GM21360 (cell line): Measurements from ENCODE around the gene PACRGL.
A peak's percentile ranks its signal among the peaks of the same experiment; 100 is the strongest.

ENCODE experiments used
- ATAC-seq: cut with Tn5 transposase; IDR thresholded peaks from one replicate; pipeline ENCODE4 v1.9.1; 2021; ENCODE audit warnings: mild to moderate bottlenecking, moderate library complexity; ENCODE audit not compliant: unreplicated experiment

PACRGL gene

GRCh38 chr4:20700007-20700761 lies at the start of gene PACRGL:
Gene PACRGL, plus strand, starts transcription at chr4:20700458. Its CDS starts 4,024 bp downstream, at chr4:20704482.
- ATAC-seq = peak; percentile 100

- ATAC-seq = no peak
Observed at GRCh38 chr4:20652226-20652885, 47.9 kb upstream of the PACRGL start.

DNA sequence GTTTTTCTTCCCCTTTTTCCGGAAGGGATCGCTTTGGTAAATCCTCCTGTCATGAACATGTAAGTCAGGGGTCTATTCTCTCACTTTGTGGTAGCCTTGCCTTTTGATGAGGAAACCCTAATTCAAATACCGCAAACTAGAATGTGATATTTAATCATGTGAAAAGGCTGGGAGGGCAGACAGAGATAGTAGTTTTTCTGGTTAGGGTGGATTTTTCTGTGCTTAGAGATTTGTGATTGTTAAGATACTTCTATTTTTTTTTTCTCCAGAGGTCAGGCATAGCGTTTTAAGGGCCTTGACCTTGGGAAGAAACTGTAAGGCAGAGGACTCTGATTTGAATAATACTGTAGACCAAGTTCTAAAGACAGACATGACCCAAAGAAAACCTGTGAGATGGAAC lies 41.8 kb upstream of the PACRGL start:
- ATAC-seq = no peak

DNA sequence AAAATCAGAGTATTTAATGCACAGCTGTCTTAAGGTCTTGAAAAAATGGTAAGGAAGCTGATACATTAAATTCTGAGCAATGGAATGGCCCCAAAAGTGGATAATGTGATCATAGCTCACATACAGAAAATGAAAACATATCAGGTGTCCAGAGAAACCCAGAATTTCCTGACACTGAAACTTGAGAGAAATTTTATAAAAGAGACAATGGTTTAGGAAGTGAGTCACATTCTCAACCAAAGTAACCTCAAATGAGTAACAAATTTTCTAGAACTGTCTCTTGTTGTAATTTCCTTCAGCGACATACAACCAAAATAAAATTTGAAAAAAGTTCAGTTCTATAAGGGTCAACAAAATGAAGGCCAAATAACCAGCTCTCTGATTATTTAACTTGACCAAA lies 37.4 kb upstream of the PACRGL start:
- no peak for ATAC-seq

DNA sequence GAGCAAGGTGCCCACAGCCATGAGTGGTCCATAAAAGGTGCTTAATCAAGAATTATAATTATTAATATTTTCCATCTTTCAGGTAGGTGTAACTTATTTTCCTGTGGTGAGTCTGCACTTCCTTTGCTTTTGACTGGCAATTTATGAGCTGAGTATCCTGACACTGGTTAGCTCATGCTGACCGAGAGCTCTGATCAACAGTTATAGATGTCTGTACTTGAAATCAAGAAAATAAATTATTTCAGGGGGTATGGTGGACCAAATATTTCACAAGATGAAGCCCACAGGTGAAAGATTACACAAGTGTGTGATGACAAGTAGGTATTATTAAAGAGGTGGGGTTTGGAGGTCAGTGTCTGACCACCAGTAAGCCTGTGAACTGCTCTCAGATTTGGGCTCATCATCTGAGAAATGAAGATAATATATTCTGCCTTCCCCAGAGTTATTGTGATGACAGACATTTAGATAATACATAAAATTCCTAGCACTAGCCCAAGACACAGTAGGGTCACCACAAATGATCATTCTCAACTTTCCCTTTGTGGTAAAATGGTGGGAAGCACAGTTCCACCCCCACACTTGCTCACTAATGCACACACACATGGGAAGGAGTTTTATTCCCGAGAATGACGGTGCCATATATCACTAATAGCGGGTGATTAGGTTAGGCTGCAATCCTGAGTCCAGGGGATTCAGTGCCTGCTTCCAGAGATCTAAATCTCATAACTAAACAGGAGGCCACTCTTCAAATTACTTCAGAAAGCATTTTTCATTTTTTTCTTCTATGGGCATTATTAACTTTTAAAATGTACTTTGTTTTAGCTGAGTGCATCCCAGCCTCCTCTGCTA lies 34.0 kb upstream of the PACRGL start:
- no peak for ATAC-seq

DNA sequence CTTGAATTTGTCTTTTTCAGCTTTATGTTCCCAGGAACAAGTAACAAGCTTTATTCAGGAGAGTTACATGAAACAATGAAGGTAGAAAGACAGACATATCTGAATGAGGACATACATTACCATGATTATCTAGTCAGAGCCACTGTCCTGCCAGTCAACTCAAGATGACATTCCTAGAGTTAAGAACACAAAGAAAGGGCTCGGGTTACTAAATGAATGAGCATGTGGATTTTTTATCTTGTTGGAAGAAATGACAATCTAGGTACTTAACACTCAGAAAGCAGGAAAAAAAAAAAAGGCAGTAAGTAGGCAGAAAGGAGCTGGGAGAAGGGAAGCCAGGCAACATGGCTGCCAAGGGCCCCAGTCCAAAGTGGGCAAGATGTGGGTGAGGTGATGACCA lies 28.0 kb upstream of the PACRGL start:
- no peak for ATAC-seq

DNA sequence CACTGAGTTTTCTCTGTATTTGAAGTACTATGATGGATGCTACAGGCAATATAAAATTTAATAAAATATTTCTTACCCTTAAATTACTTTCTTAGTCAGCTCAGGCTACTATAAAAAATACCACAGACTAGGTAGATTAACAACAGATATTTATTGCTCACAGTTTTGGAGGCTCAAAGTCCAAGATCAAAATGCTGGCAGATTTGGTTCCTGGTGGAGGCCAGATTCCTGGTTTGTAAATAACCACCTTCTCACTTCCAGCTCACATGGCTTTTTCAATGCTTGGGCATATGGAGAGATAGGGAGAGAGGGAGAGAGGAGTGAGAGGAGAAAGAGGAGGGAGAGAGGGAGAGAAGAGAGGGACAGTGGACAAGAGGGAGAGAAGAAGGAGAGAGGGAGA lies 24.5 kb upstream of the PACRGL start:
- ATAC-seq = no peak

- no peak for ATAC-seq
Observed at GRCh38 chr4:20676501-20677197, 23.6 kb upstream of the PACRGL start.

DNA sequence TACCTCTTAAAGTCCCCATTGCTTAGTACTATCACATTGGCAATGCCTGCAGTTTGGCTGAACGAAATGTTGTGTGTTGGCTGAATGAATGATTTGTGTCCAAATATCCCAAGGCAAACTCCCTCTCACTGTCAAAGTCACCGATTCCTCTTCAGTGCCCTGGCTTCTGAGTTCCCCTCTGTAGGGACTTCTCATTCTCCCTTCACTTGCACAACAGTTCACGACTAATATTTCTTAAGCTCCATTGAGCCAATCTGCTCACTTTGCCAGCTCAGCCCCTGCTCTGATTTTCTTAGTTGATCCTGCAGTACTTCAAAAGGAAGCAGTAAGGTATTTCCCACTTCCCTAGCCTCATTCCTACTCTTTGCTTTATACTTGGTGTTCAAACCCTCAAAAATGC lies 21.9 kb upstream of the PACRGL start:
- ATAC-seq = no peak

DNA sequence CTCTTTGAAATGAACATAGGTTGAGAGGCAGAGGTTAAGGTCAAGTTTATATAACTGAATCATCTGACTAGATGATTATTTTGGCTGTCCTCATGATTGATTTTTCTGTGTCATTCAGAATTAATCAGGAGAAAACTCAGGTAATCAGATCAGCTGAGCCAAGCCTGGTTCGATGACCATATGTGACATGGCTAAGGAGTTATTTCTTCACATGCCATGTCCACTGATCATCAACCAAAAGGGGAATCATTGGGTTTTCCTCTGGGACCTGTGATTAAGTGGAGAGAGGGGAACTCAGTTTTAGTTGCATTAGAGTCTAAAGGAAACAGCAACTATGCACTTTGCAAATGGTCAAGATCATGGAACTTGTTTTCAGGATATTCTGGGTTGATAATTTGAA lies 20.3 kb upstream of the PACRGL start:
- no peak for ATAC-seq

GRCh38 chr4:20680736-20681135 lies 19.5 kb upstream of the PACRGL start:
- ATAC-seq = no peak

- ATAC-seq = no peak
Observed at GRCh38 chr4:20681271-20681670, 19.0 kb upstream of the PACRGL start.

DNA sequence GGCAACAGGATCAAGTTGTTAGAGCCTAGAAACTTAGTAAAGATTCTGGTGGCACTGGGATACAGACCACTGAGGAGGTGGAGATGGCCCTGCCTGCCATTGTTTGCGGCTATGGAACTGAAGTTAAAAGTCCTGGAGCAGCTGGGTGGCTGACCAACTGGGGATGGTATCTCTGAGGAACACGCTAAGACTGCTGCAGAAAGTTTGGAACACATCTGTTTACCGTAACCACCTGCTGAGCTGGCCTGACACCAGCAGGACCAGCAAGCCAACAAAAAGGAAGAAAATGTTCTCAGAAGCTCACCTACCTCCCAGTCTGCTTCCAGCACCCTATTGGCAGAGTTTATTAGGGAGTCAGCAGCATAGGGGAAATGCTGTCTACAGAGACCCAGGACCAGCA lies 17.4 kb upstream of the PACRGL start:
- no peak for ATAC-seq

DNA sequence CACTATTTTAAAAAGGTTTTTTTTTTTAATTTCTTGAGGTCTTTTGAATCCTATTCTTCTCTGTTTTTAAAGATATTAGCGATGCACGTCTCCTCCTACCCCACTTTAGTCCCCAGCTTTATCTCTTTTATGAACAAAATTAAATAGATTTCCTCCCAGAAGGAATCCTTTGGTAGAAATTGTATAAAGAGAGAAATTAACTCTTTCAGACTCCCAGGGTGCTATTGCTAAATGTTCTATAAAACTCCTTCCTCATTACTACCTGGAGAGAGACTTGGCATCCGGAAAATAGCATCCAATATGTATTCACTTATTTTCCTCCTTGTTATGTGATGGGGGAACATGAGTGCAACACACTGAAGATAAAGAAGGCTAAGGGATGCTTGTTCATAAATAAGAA lies 16.5 kb upstream of the PACRGL start:
- ATAC-seq = no peak

GRCh38 chr4:20684852-20685763 lies 15.2 kb upstream of the PACRGL start:
- ATAC-seq = no peak

DNA sequence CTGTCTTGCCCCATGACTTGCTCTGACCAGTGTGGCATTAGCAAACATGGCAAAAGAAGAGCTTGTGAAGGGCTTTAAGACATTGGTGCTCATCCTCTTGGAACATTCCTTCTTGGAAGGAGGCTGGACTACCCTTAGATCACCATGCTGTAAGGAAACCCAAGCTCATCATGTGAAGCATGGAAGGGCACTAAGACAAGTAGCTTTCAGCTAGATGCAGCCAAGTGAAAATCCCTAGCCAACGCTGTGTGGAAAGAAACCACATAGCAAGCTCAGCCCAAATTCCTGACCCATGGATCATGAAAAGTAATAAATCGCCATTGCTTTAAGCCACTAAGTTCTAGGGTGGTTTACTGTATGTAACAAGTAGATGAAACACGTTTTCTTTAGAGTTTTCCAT lies 12.4 kb upstream of the PACRGL start:
- ATAC-seq = no peak

GRCh38 chr4:20696815-20697214 lies 3.4 kb upstream of the PACRGL start:
- no peak for ATAC-seq

- ATAC-seq = no peak
Observed at GRCh38 chr4:20698382-20698781, 1.9 kb upstream of the PACRGL start.

DNA sequence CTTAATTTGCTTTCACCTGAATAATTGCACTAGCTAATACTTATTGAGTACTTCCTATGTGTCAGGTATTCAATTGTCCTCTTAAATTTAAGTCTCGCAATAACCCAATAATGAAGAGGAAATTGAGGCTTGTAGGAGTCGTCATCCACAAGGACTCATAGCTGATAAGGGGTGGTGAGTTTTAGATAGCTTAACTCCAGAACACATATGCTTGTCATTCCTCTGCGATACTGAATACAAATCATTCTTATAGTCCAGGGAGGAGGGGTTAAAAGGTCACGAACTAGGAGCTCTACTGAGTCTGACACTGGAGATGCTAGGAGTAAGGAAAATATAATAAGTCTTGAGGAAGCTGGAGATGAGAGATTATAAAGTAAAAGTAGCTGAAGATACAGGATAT lies 1.4 kb upstream of the PACRGL start:
- ATAC-seq = no peak

DNA sequence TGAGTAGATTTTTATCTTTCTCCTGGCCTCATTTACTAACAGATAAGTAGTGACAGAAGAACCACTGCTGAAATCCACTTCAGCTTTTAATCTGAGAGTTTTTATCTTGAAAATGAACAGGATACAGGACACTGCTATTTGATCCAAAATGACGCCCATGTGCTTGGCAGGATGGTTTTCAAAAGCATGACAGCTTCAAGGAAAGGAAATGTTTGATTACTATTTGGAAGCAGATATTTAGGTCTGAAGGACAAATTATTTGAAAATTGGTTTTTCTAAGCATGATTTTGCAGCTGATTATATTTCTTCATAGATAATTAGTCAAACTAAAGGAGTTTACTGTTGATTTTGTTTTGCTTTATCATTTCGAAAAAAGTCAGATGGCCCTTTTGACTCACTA lies 11.1 kb downstream of the PACRGL start:
- no peak for ATAC-seq
